Measurements from ENCODE around the gene RIMS1.

DNA sequence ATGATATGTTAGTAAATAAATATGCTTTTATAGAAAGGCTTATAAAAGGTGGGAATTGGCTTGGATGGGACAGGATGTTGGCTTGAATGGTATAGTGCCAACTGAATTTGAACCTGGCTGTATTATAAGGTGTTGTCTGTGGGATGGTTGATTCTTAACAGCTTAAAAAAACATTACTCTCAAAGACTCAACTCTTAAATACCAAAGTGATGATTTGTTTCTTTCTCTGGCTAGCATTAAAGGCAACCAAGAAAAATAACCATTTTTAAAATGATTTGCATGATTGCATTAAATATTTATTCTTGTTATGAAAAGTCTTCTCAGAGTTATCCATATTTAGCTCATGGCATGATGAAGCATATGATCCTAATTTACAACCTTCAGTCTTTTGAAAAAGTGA lies 216.2 kb downstream of the RIMS1 start:
- TF ChIP-seq, protein P1, sequence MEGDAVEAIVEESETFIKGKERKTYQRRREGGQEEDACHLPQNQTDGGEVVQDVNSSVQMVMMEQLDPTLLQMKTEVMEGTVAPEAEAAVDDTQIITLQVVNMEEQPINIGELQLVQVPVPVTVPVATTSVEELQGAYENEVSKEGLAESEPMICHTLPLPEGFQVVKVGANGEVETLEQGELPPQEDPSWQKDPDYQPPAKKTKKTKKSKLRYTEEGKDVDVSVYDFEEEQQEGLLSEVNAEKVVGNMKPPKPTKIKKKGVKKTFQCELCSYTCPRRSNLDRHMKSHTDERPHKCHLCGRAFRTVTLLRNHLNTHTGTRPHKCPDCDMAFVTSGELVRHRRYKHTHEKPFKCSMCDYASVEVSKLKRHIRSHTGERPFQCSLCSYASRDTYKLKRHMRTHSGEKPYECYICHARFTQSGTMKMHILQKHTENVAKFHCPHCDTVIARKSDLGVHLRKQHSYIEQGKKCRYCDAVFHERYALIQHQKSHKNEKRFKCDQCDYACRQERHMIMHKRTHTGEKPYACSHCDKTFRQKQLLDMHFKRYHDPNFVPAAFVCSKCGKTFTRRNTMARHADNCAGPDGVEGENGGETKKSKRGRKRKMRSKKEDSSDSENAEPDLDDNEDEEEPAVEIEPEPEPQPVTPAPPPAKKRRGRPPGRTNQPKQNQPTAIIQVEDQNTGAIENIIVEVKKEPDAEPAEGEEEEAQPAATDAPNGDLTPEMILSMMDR (IDR thresholded peaks at IDR 0.05; ENCODE audit: insufficient read depth, low read length) = no peak
- TF ChIP-seq POLR2AphosphoS5 (IDR thresholded peaks at IDR 0.05; ENCODE audit: low read depth) (no peak), GABPA (IDR thresholded peaks at IDR 0.05; ENCODE audit: low read depth) (no peak), SPI1 (IDR thresholded peaks at IDR 0.05; ENCODE audit: borderline replicate concordance, low read depth) (no peak)
- TF ChIP-seq, protein P2, sequence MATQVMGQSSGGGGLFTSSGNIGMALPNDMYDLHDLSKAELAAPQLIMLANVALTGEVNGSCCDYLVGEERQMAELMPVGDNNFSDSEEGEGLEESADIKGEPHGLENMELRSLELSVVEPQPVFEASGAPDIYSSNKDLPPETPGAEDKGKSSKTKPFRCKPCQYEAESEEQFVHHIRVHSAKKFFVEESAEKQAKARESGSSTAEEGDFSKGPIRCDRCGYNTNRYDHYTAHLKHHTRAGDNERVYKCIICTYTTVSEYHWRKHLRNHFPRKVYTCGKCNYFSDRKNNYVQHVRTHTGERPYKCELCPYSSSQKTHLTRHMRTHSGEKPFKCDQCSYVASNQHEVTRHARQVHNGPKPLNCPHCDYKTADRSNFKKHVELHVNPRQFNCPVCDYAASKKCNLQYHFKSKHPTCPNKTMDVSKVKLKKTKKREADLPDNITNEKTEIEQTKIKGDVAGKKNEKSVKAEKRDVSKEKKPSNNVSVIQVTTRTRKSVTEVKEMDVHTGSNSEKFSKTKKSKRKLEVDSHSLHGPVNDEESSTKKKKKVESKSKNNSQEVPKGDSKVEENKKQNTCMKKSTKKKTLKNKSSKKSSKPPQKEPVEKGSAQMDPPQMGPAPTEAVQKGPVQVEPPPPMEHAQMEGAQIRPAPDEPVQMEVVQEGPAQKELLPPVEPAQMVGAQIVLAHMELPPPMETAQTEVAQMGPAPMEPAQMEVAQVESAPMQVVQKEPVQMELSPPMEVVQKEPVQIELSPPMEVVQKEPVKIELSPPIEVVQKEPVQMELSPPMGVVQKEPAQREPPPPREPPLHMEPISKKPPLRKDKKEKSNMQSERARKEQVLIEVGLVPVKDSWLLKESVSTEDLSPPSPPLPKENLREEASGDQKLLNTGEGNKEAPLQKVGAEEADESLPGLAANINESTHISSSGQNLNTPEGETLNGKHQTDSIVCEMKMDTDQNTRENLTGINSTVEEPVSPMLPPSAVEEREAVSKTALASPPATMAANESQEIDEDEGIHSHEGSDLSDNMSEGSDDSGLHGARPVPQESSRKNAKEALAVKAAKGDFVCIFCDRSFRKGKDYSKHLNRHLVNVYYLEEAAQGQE (IDR thresholded peaks at IDR 0.05; ENCODE audit: insufficient replicate concordance, low read depth) = no peak
